Lower lobe of right lung (tissue), 2 donors: ENCODE measurements around the gene MBNL2. TPM values are rescaled to one million over a fixed set of nuclear protein-coding genes. Genes with fewer than 3 reads are reported as not detected.

Source experiments
- ATAC-seq, 2 donors: fragments of 200-7000 bp; cut with Tn5 transposase; one replicate each; pipeline ENCODE4 v1.9.1; 2020 to 2022; ENCODE audit warnings: mild to moderate bottlenecking in 2 of 2, moderate library complexity in 2 of 2
- DNase-seq: peaks from one replicate; pipeline ENCODE4 v3.0.0-alpha.2; 2020
- H3K27ac ChIP-seq: fragments of 200-600 bp; one replicate; pipeline ENCODE4 v1.8.0; 2022
- H3K27me3 ChIP-seq: fragments of 200-600 bp; one replicate; pipeline ENCODE4 v1.8.0; 2022; ENCODE audit warnings: low read depth
- H3K36me3 ChIP-seq: fragments of 200-600 bp; one replicate; pipeline ENCODE4 v1.8.0; 2022; ENCODE audit warnings: mild to moderate bottlenecking
- H3K4me1 ChIP-seq: fragments of 200-600 bp; one replicate; pipeline ENCODE4 v1.8.0; 2022
- H3K4me3 ChIP-seq: fragments of 200-600 bp; one replicate; pipeline ENCODE4 v1.8.0; 2022; ENCODE audit warnings: mild to moderate bottlenecking
- H3K9me3 ChIP-seq: fragments of 200-600 bp; one replicate; pipeline ENCODE4 v1.8.0; 2022
- intact Hi-C: fragments of 100-400 bp; cut with DNase I; formaldehyde crosslinking; loops from one replicate; pipeline ENCODE4 v1.11.0; 2022
- total RNA-seq: library from RNA; stranded (reverse); fragmentation: NEBNext Ultra II Directional; extraction: Animal tissue kit (Norgen Biotek cat#: 25700); gene quantifications from one replicate; pipeline ENCODE4 v1.2.1, GENCODE V29; 2021
- TF ChIP-seq, protein P1 (sequence below): fragments of 200-600 bp; IDR thresholded peaks from one replicate; pipeline ENCODE4 v1.8.0; 2022; ENCODE audit warnings: antibody characterized with exemption, mild to moderate bottlenecking
- donor health status: DM: no; HTN: yes; CAD: no; lungs with severe emphysema.

Gene MBNL2
- total RNA-seq, 1 donor from 2014 or later = 58.2 TPM

DNA sequence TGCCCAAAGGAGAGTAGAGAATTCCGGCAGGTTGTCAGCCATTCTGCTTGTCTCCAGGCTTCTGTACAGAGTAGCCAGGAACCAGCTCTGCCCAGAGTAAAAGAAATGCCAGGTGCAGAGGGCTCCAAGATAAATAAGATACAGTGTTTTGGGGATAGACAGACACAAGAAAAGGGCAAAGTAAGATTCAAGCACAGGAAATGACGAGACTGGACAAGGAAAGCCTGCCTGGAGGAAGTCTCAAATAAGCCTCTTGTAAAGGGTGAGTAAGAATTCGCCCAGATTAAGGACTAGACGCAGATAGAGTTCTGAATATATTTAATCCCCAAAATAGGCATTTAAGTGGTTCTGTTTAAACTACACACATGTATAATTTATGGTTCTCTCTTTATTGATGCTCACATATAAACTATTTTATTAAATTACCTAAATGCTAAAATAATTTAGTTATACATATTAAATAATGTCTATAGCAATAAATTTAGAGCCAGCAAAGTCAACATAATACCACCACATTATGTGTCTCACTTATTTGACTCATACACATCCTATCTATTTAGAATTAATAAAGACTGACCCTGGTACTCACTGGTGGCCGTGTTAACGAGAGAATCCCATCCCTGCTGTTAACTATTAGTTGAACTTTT is 113.5 kb downstream of the MBNL2 start:
- H3K4me3 ChIP-seq = no peak overlapping the region
- ATAC-seq (no peak), DNase-seq (no peak)
- H3K27ac ChIP-seq = no peak overlapping the region
- TF ChIP-seq, protein P1, sequence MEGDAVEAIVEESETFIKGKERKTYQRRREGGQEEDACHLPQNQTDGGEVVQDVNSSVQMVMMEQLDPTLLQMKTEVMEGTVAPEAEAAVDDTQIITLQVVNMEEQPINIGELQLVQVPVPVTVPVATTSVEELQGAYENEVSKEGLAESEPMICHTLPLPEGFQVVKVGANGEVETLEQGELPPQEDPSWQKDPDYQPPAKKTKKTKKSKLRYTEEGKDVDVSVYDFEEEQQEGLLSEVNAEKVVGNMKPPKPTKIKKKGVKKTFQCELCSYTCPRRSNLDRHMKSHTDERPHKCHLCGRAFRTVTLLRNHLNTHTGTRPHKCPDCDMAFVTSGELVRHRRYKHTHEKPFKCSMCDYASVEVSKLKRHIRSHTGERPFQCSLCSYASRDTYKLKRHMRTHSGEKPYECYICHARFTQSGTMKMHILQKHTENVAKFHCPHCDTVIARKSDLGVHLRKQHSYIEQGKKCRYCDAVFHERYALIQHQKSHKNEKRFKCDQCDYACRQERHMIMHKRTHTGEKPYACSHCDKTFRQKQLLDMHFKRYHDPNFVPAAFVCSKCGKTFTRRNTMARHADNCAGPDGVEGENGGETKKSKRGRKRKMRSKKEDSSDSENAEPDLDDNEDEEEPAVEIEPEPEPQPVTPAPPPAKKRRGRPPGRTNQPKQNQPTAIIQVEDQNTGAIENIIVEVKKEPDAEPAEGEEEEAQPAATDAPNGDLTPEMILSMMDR = no peak
- intact Hi-C loops = no loop called here
- peaks cover 28% of the 10 kb centered on the region for H3K4me1 ChIP-seq
- H3K9me3 ChIP-seq = no peaks in the 10 kb centered on the region
- H3K36me3 ChIP-seq = peaks cover 46% of the 10 kb centered on the region
- H3K27me3 ChIP-seq = no peaks in the 10 kb centered on the region

DNA sequence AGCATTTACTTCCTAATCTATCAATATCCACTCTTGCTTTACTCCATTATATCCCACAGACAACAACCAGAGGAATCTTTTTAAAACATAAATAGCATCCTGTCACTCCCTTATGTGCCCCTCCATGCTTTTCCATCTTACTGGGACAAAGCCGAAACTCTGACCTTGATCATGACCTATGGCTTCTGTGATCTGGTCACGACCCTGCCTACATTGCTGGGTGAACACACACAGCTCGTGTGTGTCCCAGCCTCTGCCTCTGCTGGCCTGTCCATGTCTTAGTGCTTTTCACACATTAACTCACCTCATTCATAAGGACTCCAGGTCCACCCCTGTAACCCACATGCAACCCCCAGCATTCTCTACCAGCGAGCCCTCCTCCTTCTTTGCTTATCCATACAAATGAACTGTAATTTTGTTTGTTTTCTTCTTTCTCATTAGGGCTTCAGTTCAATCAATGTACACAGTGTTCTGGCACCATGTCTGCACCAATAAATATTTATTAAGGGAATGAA is 115.9 kb downstream of the MBNL2 start:
- Histone ChIP-seq H3K4me1 (peaks cover 19% of the 10 kb centered on the region), H3K27me3 (no peaks in the 10 kb centered on the region), H3K27ac (no peak overlapping the region), H3K4me3 (no peak overlapping the region), H3K36me3 (peaks cover 49% of the 10 kb centered on the region), H3K9me3 (no peaks in the 10 kb centered on the region)
- ATAC-seq (no peak), DNase-seq (no peak)
- TF ChIP-seq, protein P1 = no peak
- intact Hi-C loops = no loop called here

DNA sequence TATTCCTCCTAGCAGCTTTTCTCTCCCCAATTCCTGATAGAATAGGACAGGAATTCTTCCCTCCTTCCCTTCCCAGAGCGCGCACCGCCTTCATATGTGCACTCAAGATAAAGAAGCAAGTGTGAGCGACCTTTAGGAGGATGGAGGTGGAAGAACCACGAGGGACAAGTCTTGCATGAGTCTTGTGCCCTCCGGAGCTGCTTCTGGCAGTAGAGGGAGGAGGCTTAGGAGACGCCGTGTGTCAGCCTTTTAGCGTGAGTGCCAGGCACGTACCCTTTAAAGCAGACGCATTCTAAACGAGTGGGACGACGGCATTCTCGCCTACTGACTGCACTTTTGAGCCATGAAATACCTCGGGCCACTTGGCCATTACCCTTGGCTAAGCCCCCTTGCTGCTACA is 116.4 kb downstream of the MBNL2 start:
- no peak overlapping the region for H3K4me3 ChIP-seq
- no peak overlapping the region for H3K27ac ChIP-seq
- no peaks in the 10 kb centered on the region for H3K27me3 ChIP-seq
- H3K36me3 ChIP-seq = peaks cover 54% of the 10 kb centered on the region
- no peaks in the 10 kb centered on the region for H3K9me3 ChIP-seq
- intact Hi-C loops = no loop called here
- DNase-seq (no peak), ATAC-seq (no peak)
- TF ChIP-seq, protein P1 = no peak
- H3K4me1 ChIP-seq = peaks cover 13% of the 10 kb centered on the region

DNA sequence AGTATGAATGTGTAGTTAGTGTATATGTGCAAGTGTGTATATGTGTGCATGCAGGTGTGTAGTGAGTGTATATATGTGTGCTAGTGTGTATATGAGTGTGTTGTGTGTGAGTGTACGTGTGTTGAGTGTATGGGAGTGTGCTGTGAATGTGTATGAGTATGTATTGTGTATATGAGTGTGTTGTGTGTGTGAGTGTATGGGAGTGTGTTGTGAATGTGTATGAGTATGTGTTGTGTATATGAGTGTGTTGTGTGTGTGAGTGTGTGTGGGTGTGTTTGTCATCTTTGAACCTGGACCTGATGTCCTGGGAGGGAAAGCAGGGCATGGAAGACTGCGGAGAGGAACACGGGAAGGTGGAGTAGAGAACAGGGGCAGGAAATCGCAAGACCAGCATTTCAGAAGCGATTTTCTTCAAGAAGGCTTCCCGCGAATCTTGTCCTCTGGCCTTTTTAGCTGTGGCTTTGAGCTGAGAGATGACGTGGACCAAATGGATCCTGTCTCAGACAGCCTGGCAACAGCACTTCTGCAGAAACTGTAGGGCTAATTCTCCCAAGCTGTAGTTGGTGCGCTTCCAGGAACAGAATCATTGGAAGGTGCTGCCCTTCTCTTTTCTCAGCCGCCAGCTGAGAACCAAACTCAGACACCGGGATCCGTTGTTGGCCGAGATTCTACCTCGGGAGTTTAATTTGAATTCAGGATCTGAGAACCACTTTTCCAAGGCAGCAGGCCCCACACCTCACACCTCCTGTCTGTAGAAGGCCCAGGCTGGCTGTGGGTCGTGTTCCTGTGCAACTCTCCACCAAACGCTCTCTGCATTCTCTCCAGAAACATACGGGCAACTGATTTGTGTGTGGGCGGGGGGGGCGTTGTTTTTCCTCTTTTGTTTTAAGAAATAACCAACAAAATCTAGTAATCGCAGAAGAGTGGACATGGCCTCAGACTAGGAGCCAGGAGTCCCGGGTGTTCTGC is 117.2 kb downstream of the MBNL2 start:
- intact Hi-C loops = no loop called here
- DNase-seq = no peak
- no peak overlapping the region for H3K4me3 ChIP-seq
- TF ChIP-seq, protein P1 = no peak
- peaks cover 57% of the 10 kb centered on the region for H3K36me3 ChIP-seq
- H3K27ac ChIP-seq = no peak overlapping the region
- ATAC-seq = peak; percentile 59 to 68
- H3K9me3 ChIP-seq = no peaks in the 10 kb centered on the region
- peaks cover 9% of the 10 kb centered on the region for H3K4me1 ChIP-seq
- no peaks in the 10 kb centered on the region for H3K27me3 ChIP-seq

DNA sequence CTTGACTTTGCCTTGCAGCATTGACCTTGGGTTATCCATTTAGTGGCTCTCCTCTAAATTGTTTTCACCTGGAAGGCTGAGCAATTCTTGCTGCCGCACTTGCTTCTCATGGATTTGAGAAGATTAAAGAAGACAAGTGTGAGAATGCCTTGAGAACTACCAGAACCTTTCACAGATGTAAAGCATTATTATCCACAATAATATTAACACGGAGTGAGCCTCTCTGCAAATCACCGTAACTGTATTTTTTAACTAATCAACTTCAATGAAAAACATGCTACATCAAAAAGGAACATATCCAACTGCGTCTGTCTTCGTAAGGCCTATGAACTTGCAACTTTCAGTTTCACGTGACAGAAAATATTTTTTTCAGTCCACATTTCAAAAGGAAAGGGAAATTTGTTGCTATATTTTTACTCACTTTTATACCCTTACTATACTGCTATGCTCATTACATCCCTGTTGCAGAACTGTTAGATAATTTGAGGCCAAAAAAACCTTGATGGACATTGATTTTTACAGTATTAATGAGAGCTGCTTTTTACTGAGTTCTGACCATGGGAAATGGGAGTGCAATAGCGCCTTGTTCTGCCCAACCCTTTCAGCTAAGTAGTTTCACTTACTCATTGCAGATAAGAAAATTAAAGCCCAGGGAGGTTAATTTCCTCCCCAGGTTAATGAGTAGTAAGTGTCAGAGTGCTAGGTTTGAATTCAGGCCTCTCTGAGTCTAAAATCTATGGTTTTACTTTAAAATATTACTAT is 118.0 kb downstream of the MBNL2 start:
- H3K9me3 ChIP-seq = no peaks in the 10 kb centered on the region
- no peak for DNase-seq
- H3K27me3 ChIP-seq = no peaks in the 10 kb centered on the region
- intact Hi-C loops = loop anchor here (5.0 kb wide), 1 partner anchor 118 kb away; the partner anchor contains the start of gene MBNL2
- H3K4me1 ChIP-seq = peaks cover 7% of the 10 kb centered on the region
- no peak for ATAC-seq
- H3K4me3 ChIP-seq = no peak overlapping the region
- H3K36me3 ChIP-seq = peaks cover 50% of the 10 kb centered on the region
- H3K27ac ChIP-seq = no peak overlapping the region
- TF ChIP-seq, protein P1 = no peak
